ENCODE results near the gene ANKRD18B. TPM values are rescaled to one million over a fixed set of nuclear protein-coding genes. Genes with fewer than 3 reads are reported as not detected.
"Not testable (repeated sequence)": the region's sequence is repeated elsewhere in the genome, so short reads cannot be mapped to it uniquely, and the experiment has no call there.

Gene ANKRD18B
- total and polyA plus RNA-seq, 10 donors: 0.02 to 1.7 TPM; not detected in 8

- H3K4me3 ChIP-seq: no peak overlapping the region
- intact Hi-C loops (cut with DNase I; ENCODE audit: low total_unique reads): no loop called here
- H3K36me3 ChIP-seq: no peaks in the 10 kb centered on the region
- peaks cover 0 to 6% (median 0%) of the 10 kb centered on the region in 7 donors for H3K27me3 ChIP-seq (replicated peaks in 1 of 7)
- no peaks in the 10 kb centered on the region for H3K9me3 ChIP-seq
- WGBS, 5 donors: 81 to 90% (median 84%) methylated on average over 2 of the region's 2 CpGs
- DNase-seq: no peak
- H3K4me1 ChIP-seq: no peaks in the 10 kb centered on the region
- H3K27ac ChIP-seq: no peak overlapping the region
- TF ChIP-seq CTCF (IDR thresholded peaks at IDR 0.05 in 8 of 11, conservative IDR thresholded peaks at IDR 0.05 in 3 of 11): no peak
- no peak for TF ChIP-seq POLR2A (IDR thresholded peaks at IDR 0.05)
- TF ChIP-seq POLR2AphosphoS5 (IDR thresholded peaks at IDR 0.05): no peak
These were observed 11.5 kb downstream of the ANKRD18B start for GRCh38 chr9:33535541-33535940.

- H3K27ac ChIP-seq; intact Hi-C loops (cut with DNase I; ENCODE audit: low total_unique reads): not testable (repeated sequence)
- 55 to 94% (median 87%) methylated on average over 2 of the region's 2 CpGs for WGBS, 5 donors
These were observed 19.4 kb downstream of the ANKRD18B start for GRCh38 chr9:33543463-33543862.

DNA sequence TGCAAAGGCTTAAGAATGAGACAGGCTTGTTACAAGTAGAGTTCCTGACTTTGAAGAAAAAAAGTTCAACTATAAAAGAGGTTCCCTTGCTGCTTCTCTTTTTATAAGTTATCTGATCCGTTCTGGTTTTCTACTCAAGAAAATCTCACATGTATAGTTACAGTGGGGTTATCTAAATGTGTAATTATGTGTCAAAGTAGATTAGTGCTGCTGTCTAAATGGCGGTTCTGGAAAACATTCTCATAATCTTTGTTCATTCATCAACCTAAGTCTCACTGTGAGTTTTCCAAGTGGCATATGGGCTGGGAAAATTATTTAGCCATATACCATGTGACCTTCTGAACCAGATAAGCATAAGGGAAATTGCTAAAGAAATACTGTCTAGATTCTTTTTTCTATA lies 21.7 kb downstream of the ANKRD18B start:
- H3K4me1 ChIP-seq; intact Hi-C loops (cut with DNase I; ENCODE audit: low total_unique reads); H3K27ac ChIP-seq; H3K27me3 ChIP-seq (replicated peaks in 1 of 7); H3K9me3 ChIP-seq; DNase-seq; H3K4me3 ChIP-seq; H3K36me3 ChIP-seq: not testable (repeated sequence)
- WGBS, 5 donors: 63 to 78% (median 68%) methylated on average over 2 of the region's 2 CpGs

More at GRCh38 chr9:33543463-33543862, 19.4 kb downstream of the ANKRD18B start:
- not testable (repeated sequence) for DNase-seq; H3K4me1 ChIP-seq; H3K36me3 ChIP-seq; H3K4me3 ChIP-seq; H3K27me3 ChIP-seq (replicated peaks in 1 of 7); H3K9me3 ChIP-seq

- H3K36me3 ChIP-seq; H3K27ac ChIP-seq; intact Hi-C loops (cut with DNase I; ENCODE audit: low total_unique reads); H3K27me3 ChIP-seq (replicated peaks in 1 of 7); H3K4me3 ChIP-seq; H3K9me3 ChIP-seq; H3K4me1 ChIP-seq; DNase-seq: not testable (repeated sequence)
- 73 to 92% (median 84%) methylated on average over 4 of the region's 4 CpGs for WGBS, 5 donors
These were observed 24.8 kb downstream of the ANKRD18B start for GRCh38 chr9:33548816-33549215.

DNA sequence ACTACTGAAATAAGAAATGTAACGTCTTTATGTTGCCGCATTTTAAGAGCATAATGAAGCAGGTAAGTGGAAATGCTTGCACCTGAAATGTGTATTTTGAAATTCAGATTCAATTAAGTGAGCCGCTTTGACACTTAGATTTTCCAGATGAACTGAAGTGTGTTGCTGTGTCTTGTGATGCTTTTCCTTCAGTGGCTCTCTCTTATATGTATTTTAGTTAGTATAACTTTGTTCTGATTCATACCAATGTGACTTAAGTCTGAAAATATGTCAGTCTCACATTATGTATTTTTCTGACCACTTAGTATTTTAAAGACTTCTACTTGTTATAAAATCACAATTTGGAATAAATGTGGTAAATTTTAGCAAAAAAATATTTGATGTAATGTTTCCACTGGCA lies 25.4 kb downstream of the ANKRD18B start:
- DNase-seq; H3K36me3 ChIP-seq; H3K27me3 ChIP-seq (replicated peaks in 1 of 7); H3K9me3 ChIP-seq; H3K27ac ChIP-seq; intact Hi-C loops (cut with DNase I; ENCODE audit: low total_unique reads); H3K4me1 ChIP-seq; H3K4me3 ChIP-seq: not testable (repeated sequence)
- WGBS, 5 donors: 91 to 96% (median 94%) methylated on average over 3 of the region's 3 CpGs

DNA sequence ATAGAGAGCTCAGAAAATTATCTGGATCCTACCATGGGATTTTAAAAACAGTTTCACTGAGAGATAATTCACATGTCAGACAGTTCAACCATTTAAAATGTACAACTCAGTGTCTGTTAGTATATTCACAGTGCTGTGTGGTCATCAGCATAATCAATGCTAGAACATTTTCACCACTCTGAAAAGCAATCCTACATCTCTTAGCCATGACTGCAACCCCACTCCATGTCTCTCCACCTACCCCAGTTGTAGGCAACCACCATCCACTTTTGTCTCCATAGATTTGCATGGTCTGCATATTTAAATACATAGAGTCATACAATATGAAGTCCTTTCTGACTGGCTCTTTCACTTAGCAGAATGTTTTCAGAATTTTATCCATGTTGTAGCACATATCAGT lies 27.1 kb downstream of the ANKRD18B start:
- H3K27me3 ChIP-seq (replicated peaks in 1 of 7); H3K4me3 ChIP-seq; intact Hi-C loops (cut with DNase I; ENCODE audit: low total_unique reads); H3K9me3 ChIP-seq; H3K36me3 ChIP-seq; H3K4me1 ChIP-seq; DNase-seq; H3K27ac ChIP-seq: not testable (repeated sequence)

- H3K4me1 ChIP-seq; H3K27ac ChIP-seq; H3K36me3 ChIP-seq; H3K27me3 ChIP-seq (replicated peaks in 1 of 7); H3K4me3 ChIP-seq; intact Hi-C loops (cut with DNase I; ENCODE audit: low total_unique reads); DNase-seq; H3K9me3 ChIP-seq: not testable (repeated sequence)
- WGBS, 5 donors: 43 to 67% (median 56%) methylated on average over 2 to 4 of the region's 4 CpGs
These were observed 28.3 kb downstream of the ANKRD18B start for GRCh38 chr9:33552315-33552725.

- DNase-seq; H3K9me3 ChIP-seq; intact Hi-C loops (cut with DNase I; ENCODE audit: low total_unique reads); H3K36me3 ChIP-seq; H3K27ac ChIP-seq; H3K4me1 ChIP-seq; H3K27me3 ChIP-seq (replicated peaks in 1 of 7); H3K4me3 ChIP-seq: not testable (repeated sequence)
- WGBS, 5 donors: 56 to 88% (median 77%) methylated on average over 1 of the region's 1 CpG
These were observed 36.2 kb downstream of the ANKRD18B start for GRCh38 chr9:33560217-33560616.

GRCh38 chr9:33562196-33562595 lies 38.1 kb downstream of the ANKRD18B start:
- intact Hi-C loops (cut with DNase I; ENCODE audit: low total_unique reads); H3K27me3 ChIP-seq (replicated peaks in 1 of 7); H3K9me3 ChIP-seq; DNase-seq; H3K4me1 ChIP-seq; H3K36me3 ChIP-seq; H3K4me3 ChIP-seq; H3K27ac ChIP-seq: not testable (repeated sequence)
- WGBS, 5 donors: 28 to 56% (median 44%) methylated on average over 1 of the region's 1 CpG

DNA sequence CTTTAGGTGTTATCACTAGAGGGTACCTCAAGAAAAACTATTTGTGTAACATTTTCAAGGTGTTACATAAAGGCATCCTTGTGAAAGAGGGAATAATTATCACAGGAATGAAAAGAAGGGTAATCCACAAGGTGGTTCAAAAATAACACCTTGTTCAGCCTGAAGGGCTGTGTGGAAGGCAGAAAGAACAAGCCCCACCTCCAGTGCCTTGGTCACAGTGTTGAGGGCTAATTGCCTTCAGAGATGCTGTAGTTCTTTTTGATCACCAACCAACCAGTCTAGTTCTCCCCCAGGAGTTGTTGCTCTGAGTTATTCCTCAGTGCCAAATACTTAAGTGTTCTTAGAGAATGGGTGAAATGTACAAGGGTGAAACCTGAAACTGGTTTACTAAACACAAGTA lies 43.7 kb downstream of the ANKRD18B start:
- H3K27me3 ChIP-seq (replicated peaks in 1 of 7); DNase-seq; H3K27ac ChIP-seq; intact Hi-C loops (cut with DNase I; ENCODE audit: low total_unique reads); H3K9me3 ChIP-seq; H3K4me3 ChIP-seq; H3K36me3 ChIP-seq; H3K4me1 ChIP-seq: not testable (repeated sequence)

DNA sequence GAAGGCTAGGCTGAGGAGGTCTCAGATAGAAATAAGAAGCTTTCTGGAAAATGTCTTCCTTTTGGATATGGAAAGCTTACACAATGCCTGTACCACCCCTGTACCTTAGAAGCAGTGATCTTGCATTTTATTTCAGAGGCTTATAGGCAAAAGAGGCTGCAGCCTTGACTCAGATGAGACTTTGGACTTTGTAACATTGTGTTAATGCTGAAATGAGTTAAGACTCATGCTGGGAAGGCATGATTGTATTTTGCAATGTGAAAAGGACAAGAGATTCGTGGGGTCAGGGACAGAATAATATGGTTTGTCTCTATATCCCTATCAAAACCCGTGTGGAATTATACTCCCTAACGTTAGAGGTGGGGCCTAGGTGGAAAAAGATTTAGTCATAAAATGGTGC lies 53.7 kb downstream of the ANKRD18B start:
- H3K27me3 ChIP-seq (replicated peaks in 1 of 7); H3K4me1 ChIP-seq; H3K27ac ChIP-seq; H3K36me3 ChIP-seq; DNase-seq; H3K4me3 ChIP-seq; H3K9me3 ChIP-seq; intact Hi-C loops (cut with DNase I; ENCODE audit: low total_unique reads): not testable (repeated sequence)
- WGBS, 5 donors: 0 to 94% (median 84%) methylated on average over 1 to 3 of the region's 3 CpGs

Measured in spleen (tissue), 11 donors.